Effector CD4-positive, alpha-beta T cell (primary cell): ENCODE results near the gene ADAMTS2.
"Not testable (repeated sequence)": the region's sequence is repeated elsewhere in the genome, so short reads cannot be mapped to it uniquely, and the experiment has no call there.

Experiments
- DNase-seq: peaks from one replicate; pipeline ENCODE4 v3.0.0-alpha.2; 2020

Gene ADAMTS2

DNA sequence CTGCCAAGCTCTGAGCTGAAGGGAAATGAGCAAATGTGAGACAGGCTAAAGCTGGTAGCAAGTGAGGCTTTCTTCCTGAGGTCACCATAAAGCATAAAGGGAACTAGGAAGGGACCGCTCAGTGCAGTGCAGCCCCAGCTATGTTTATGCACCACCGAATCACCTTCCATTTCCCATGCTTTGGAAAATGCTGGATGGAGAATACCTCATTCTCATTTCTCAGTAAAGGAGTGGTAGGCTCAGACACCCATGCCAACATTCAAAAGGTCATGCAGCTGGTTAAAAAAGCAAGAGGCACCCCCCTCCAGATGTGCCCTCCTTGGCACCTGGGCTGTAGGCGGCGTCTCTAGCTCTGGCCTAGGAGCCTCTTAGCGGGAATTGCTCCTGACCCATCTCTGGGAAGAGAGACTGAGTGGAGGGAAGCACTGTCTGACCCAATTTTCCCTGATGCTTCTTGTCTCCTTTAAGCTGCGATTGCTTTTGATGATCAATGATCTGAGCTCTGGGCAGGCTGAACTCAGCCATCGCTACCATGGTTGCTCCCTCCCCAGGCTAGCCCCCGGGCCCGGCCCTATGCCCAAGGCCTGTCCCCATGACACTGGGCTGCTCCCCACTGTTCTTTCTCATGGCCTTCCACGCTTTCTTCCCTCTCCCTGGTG, 226.4 kb downstream of the ADAMTS2 start:
- DNase-seq, result no peak

GRCh38 chr5:179118338-179118737, 226.9 kb downstream of the ADAMTS2 start:
- no peak for DNase-seq

- DNase-seq, result no peak
Measured at GRCh38 chr5:179115845-179116524, 229.3 kb downstream of the ADAMTS2 start.

- no peak for DNase-seq
Measured at GRCh38 chr5:179115307-179115706, 230.0 kb downstream of the ADAMTS2 start.

DNA sequence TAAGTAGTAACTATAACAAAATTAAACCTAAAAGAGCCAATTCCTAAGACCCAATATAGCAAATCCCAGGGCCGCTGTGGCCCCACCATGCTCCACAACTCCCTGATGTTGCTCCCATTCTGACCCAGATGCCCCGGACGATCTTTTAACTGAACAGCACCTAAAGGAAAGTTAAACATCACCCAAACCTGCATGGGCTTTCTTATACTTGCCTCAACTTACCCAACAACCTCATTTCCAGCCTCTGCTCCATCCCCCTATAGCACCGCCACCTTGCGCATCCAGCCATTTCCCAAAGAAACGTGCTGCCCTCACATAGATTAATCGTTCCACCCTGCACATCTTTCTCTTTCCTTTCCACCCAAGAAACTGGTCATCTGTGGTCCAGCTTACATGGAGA, 230.5 kb downstream of the ADAMTS2 start:
- no peak for DNase-seq

GRCh38 chr5:179113945-179114641, 231.2 kb downstream of the ADAMTS2 start:
- DNase-seq, result no peak

DNA sequence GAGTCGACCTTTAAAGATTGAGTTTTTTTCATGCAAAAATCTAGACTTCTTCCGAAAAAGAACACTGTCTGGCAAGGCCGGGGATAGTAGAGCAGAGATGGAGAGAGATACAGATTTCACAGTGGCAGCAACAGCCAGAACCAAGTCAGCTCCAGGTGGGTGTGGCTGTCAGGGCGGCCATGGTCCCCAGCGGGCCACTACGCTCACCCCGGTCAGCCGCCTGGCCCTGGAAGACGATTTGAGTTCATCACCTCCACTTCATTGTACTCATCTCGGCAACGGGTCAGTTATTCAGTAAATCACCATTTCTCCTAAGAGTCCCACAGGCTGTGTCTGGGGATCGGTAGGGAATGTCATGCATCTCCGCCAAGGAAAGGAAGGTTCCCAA, 232.1 kb downstream of the ADAMTS2 start:
- no peak for DNase-seq

DNA sequence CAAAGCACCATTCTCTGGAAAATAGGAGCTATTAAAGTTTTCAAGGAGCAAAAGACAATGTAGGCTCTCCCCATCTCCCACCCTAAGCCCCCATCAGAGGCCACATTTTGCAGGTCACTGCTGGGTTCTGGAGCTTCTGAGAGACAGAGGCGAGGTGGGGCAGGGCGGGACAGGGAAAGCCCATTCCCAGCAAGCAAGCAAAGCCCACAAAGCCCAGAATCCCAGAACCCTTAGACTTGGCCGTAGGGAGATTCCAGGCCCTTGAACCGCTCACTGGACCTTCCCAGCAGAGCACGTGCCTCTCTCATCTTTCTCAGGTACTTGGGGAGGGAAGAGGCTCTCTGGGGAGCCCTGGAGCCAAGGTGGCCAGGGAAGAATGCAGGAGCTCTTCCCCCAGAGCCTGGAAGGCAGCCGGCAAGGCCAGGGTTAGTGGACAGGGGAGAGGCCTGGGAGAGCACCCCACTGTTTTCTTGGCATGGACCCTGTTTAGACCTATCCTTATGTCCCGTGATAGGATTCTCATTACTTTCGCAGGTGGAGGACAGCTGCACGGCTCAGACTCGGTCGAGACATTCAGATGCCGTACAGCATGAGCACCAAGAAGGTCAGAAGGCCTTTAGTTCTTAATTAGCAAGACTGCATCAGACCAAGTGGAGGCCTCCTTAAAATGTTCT, 232.7 kb downstream of the ADAMTS2 start:
- no peak for DNase-seq

DNA sequence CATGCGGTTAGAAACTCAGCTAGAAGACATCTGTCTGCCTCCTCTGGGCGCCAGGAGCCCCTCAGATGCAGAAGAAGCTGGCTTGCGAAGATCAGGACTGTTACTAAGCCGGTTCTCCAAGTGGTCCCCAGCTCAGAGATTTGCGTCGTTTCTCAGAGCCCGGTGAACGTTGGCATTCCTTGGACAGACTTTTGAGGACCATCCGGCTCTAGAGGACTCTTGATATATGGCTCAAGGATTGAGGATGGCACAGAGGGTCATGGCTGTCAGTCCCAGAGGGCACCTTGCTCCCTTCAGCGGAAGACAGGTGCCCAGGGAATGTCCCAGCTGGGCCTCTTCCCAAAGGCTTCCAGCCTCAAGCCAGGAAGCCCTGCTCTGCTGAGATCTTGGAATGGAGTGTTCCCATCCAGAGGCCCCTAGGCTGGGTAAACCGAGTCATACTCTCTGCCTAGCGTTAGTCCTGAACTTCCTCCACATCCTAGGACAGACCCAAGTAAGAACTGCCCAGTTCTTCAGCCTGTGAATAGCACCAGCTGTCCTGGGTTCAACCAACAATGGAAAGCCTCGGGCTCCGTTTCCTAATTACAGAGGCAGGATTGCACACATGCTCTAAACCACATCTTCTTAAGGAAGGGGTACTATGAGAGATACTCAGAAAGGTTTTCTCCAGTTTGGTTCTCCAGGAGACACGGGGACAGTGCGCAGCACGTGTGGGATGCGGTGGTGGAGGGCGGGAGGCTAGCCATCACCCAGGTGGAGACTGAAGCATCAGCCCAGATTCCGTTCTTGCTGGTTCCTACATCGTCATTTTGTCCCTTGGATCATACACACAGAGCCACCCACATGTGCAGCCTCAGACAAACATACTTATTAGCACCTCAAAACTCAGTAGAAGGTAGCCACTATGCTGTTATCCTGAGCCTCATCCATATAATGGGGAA, 233.7 kb downstream of the ADAMTS2 start:
- no peak for DNase-seq

DNA sequence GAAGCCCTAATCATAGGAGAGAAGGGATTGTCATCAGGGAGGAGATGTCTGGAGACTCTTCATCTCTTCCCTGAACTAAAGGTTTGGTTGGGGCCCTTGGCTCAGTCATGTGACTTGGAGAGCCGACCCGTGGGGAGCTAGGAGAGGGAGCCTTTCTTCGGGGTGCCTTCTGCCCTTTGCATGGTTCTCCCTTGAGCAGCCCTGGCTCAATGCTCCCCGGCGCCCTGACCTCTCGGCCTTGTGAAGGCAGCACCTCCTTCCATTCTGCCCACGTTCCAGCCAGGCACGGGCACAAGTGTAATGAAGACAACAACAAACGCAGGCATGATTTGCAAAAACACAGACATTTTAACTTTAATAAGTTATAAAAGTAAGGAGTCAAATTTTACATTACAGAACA, 234.7 kb downstream of the ADAMTS2 start:
- no peak for DNase-seq

GRCh38 chr5:179101282-179101681, 244.0 kb downstream of the ADAMTS2 start:
- not testable (repeated sequence) for DNase-seq

- DNase-seq, result no peak
Measured at GRCh38 chr5:179089502-179089901, 255.8 kb downstream of the ADAMTS2 start.

DNA sequence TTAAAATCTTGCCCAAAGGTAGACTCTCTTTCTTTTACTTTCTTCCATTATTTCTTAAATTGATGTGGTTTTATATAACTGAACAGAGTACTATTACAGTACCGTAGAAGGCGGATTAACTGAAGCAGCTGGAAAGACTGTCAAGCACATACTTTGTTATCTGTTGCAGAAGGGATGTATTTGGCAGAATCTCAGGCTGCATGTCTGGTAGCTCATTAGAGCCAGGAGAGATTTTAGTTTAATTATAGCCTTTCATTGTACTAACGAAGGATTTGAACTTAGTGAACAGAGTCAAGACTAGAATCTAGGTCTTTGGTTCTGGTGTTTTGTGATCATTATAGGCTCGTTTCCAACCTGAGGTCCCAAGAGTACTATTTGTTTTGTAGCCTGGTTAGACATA, 264.5 kb downstream of the ADAMTS2 start:
- no peak for DNase-seq

- DNase-seq, result no peak
Measured at GRCh38 chr5:179079165-179079987, 265.9 kb downstream of the ADAMTS2 start.

- DNase-seq, result no peak
Measured at GRCh38 chr5:179065703-179066102, 279.6 kb downstream of the ADAMTS2 start.

DNA sequence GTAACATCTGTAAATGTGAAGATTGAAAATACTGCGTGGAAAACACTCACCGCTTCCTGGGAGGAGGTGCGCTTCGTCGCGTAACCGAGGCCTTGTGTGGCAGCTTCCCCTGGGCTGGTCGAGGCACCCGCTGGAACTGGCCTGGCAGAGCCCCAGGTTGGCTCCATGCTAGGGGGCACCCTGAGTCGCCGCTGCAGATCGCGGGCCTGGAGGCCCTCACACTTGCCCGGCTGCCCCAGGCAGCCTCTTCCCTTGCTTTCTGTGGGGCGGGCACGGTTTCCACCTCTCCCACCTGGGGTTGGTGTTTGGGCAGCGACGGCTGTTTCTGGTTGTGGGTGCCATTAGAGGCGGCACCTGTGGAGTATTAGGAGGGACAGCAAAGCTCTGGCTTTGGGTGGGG, 284.2 kb downstream of the ADAMTS2 start:
- DNase-seq, result no peak
